Upper lobe of left lung (tissue), 4 donors: ENCODE data around the gene NAV2.

Experiments
- CTCF ChIP-seq, 6 experiments: fragments of 450-650 bp in 4 of 6; fragments of 200-600 bp in 2 of 6; sonication (generic) in 2 of 6; IDR thresholded peaks; one replicate each; pipeline ENCODE4 v1.5.1; 2016 to 2019; ENCODE audit warnings: antibody characterized with exemption in 6 of 6
- EP300 ChIP-seq, 4 donors: sonication (generic); formaldehyde crosslinking; IDR thresholded peaks; one replicate each; pipeline ENCODE4 v1.5.1; 2017; ENCODE audit warnings: antibody characterized with exemption in 4 of 4, control low read depth in 2 of 4
- POLR2AphosphoS5 ChIP-seq, 2 donors: sonication (generic); formaldehyde crosslinking; IDR thresholded peaks; one replicate each; pipeline ENCODE4 v1.5.1; 2017; ENCODE audit warnings: antibody characterized with exemption in 2 of 2

GRCh38 chr11:19917069-19917468 lies 204.4 kb downstream of the NAV2 start:
- no peak for TF ChIP-seq EP300 (IDR thresholded peaks at IDR 0.05)
- no peak for TF ChIP-seq POLR2AphosphoS5 (IDR thresholded peaks at IDR 0.05)
- no peak for TF ChIP-seq CTCF (IDR thresholded peaks at IDR 0.05)
